H1 (cell line): ENCODE measurements around the gene MGAT5. TPM values are rescaled to one million over a fixed set of nuclear protein-coding genes. Genes with fewer than 3 reads are reported as not detected.

ENCODE experiments used
- CBX8 ChIP-seq: fragments of 300-800, 300-1000 bp; sonication (generic); IDR thresholded peaks from 2 replicates; pipeline ENCODE4 v1.7.1; 2016; ENCODE audit warnings: low read depth, low read length, borderline replicate concordance
- MAFK ChIP-seq: IDR thresholded peaks from 2 replicates; pipeline ENCODE4 v1.6.1; 2012; ENCODE audit warnings: low read depth, mild to moderate bottlenecking, improper control_type of control experiment, low read length
- PHF8 ChIP-seq: fragments of 200-600 bp; sonication (generic); conservative IDR thresholded peaks from 2 replicates; pipeline ENCODE4 v1.7.1; 2012; ENCODE audit warnings: low read depth, mild to moderate bottlenecking, inconsistent platforms, low read length, moderate library complexity
- RBBP5 ChIP-seq: IDR thresholded peaks from 2 replicates; pipeline ENCODE4 v1.7.1; 2012; ENCODE audit warnings: low read depth, mild to moderate bottlenecking, inconsistent platforms, low read length, moderate library complexity, borderline replicate concordance
- SRF ChIP-seq: IDR thresholded peaks from 2 replicates; pipeline ENCODE4 v1.6.1; 2011; ENCODE audit warnings: mild to moderate bottlenecking, low read depth, low read length, moderate library complexity
- YY1 ChIP-seq: IDR thresholded peaks from 2 replicates; pipeline ENCODE4 v1.6.1; 2011; ENCODE audit warnings: low read depth, mild to moderate bottlenecking, low read length
- polyA plus RNA-seq, 7 experiments: library from polyadenylated mRNA; depleted of rRNA in 3 of 7; stranded (reverse) in 5 of 7; unstranded in 2 of 7; fragments of >200 nt in 5 of 7; fragments of 200-250 nt in 2 of 7; gene quantifications; 1 replicate in 5 of 7; 2 replicates in 1 of 7; 4 replicates in 1 of 7; pipeline versions ENCODE4 v1.2.1 to v1.2.3, GENCODE V29; 2011 to 2013; ENCODE audit warnings: missing spikeins in 2 of 7, mixed read lengths in 2 of 7
- total RNA-seq: library from RNA; stranded (reverse); fragmentation: NEBNext Ultra II Directional; extraction: Animal tissue kit (Norgen Biotek cat#: 25700); gene quantifications from 2 replicates; pipeline ENCODE4 v1.2.1, GENCODE V29; 2021
- TF ChIP-seq, protein P1 (sequence below): IDR thresholded peaks from 2 replicates; pipeline ENCODE4 v1.6.1; 2012; ENCODE audit warnings: low read length, inconsistent platforms

MGAT5 gene
- total and polyA plus RNA-seq, 2 of the 8 experiments (the other 6 are each of a cell fraction or from before 2014, with no cell fraction given) = 11.2 to 49.2 TPM

DNA sequence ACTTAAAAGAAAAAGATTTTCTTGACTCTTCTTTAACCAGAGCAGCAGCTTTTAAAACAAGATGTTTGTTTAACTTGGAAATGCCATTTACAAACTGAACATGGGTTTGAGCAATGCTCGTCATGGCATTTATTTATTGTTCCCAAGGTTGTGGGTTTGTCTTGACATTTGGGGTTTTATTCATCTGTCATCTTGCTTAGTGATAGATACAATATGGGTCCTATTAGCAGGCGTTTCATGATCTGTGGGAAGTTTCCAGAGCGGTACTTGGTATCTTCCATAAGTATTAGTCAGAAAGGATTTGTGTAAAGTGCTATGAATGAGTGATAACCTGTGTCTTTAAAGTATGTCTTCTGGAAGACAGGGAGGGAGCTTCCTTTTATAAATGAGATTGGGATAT is 29.9 kb upstream of the MGAT5 start (continued):
- TF ChIP-seq, protein P1, sequence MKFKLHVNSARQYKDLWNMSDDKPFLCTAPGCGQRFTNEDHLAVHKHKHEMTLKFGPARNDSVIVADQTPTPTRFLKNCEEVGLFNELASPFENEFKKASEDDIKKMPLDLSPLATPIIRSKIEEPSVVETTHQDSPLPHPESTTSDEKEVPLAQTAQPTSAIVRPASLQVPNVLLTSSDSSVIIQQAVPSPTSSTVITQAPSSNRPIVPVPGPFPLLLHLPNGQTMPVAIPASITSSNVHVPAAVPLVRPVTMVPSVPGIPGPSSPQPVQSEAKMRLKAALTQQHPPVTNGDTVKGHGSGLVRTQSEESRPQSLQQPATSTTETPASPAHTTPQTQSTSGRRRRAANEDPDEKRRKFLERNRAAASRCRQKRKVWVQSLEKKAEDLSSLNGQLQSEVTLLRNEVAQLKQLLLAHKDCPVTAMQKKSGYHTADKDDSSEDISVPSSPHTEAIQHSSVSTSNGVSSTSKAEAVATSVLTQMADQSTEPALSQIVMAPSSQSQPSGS = no peak
- no peak for TF ChIP-seq PHF8
- TF ChIP-seq RBBP5 = no peak
- TF ChIP-seq MAFK = no peak
- TF ChIP-seq YY1 = no peak
- TF ChIP-seq SRF = no peak
- TF ChIP-seq CBX8 = no peak
- TF ChIP-seq, all 59 proteins: peak for 0
